GM12891 (cell line): ENCODE data around the gene PRR27. TPM values are rescaled to one million over a fixed set of nuclear protein-coding genes. Genes with fewer than 3 reads are reported as not detected.

ENCODE experiments used
- DNase-seq: peaks from one replicate; pipeline ENCODE4 v3.0.0; 2011; ENCODE audit warnings: low spot score; ENCODE audit not compliant: insufficient read length
- FAIRE-seq: peaks from 2 replicates; lab custom pipeline; 2011; peaks lifted over from hg19 to GRCh38; lab: Jason Lieb, UNC
- PAX5 ChIP-seq: IDR thresholded peaks from 2 replicates; pipeline ENCODE4 v1.6.1; 2011; ENCODE audit warnings: low read length, moderate library complexity, mild to moderate bottlenecking; ENCODE audit not compliant: insufficient read depth, severe bottlenecking
- POLR2A ChIP-seq: IDR thresholded peaks from 2 replicates; pipeline ENCODE4 v1.6.1; 2011; ENCODE audit warnings: low read depth, low read length, control low read depth
- POLR2AphosphoS5 ChIP-seq: IDR thresholded peaks from 2 replicates; pipeline ENCODE4 v1.6.1; 2011; ENCODE audit warnings: low read depth, low read length, control low read depth
- POU2F2 ChIP-seq: IDR thresholded peaks from 2 replicates; pipeline ENCODE4 v1.6.1; 2011; ENCODE audit warnings: low read depth, mild to moderate bottlenecking, control low read depth, low read length, moderate library complexity
- SPI1 ChIP-seq: IDR thresholded peaks from 2 replicates; pipeline ENCODE4 v1.6.1; 2011; ENCODE audit warnings: low read depth, low read length, control low read depth
- TAF1 ChIP-seq: IDR thresholded peaks from 2 replicates; pipeline ENCODE4 v1.6.1; 2011; ENCODE audit warnings: low read depth, low read length, control low read depth
- polyA plus RNA-seq: library from polyadenylated mRNA; unstranded; fragments of >200 nt; gene quantifications from one replicate; pipeline ENCODE4 v1.2.1, GENCODE V29; 2012; ENCODE audit warnings: low read depth, missing spikeins, inconsistent platforms; ENCODE audit not compliant: missing spikeins

The PRR27 gene
- not detected for polyA plus RNA-seq

- TF ChIP-seq PAX5, result no peak
- no peak for TF ChIP-seq TAF1
- no peak for DNase-seq
- no peak for FAIRE-seq
Measured at GRCh38 chr4:70153937-70154336, at the start of gene PRR27. TSS of gene PRR27 (plus strand) at chr4:70154237. CDS start at chr4:70154376, 139 bp downstream.

DNA sequence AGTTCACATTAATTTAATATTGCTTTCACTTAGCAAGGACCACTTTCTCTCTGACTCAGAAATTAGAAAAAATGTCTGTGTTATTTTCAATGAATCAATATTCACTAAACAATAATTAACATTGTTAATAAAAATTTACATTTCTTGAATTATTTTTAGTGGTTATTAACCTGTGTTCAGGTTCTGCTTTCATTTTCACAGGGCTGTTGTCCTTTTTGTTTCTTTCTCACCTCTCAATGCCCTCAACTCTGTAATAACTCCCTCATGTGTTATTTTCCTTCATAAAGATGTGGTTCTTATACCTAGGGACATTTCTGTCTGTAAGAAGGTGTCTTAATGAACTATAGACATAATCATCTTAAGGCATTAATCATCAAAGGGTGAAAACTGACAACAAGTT lies 43.1 kb upstream of the PRR27 start:
- no peak for TF ChIP-seq SPI1
- no peak for TF ChIP-seq PAX5
- no peak for TF ChIP-seq TAF1
- no peak for TF ChIP-seq POU2F2
- no peak for TF ChIP-seq POLR2A
- no peak for TF ChIP-seq POLR2AphosphoS5
- DNase-seq, result no peak
- FAIRE-seq, result no peak

- TF ChIP-seq SPI1 (no peak), POU2F2 (no peak), PAX5 (no peak), POLR2AphosphoS5 (no peak), POLR2A (no peak), TAF1 (no peak)
- DNase-seq (no peak), FAIRE-seq (no peak)
Measured at GRCh38 chr4:70113656-70114055, 40.4 kb upstream of the PRR27 start.

DNA sequence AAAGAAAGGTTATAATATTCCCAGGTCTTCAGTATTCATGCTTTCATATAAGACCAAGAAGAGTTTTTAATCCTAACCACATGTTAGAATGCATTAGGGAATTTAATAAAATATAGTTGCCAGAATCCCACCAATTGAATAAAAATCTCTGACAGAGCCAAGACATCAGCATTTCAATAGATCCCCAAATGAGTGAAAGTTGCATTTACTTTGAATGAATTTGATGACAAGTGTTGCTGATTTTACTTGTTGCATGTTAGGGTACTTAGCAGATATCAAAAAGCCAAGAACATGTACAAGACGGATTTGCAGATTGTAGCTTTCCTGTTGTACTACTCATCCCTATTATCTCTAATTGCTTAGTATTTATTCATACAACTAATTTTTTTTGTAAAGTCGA lies 39.9 kb upstream of the PRR27 start:
- FAIRE-seq (no peak), DNase-seq (no peak)
- TF ChIP-seq POLR2A, result no peak
- no peak for TF ChIP-seq SPI1
- TF ChIP-seq PAX5, result no peak
- no peak for TF ChIP-seq TAF1
- TF ChIP-seq POLR2AphosphoS5, result no peak
- no peak for TF ChIP-seq POU2F2

DNA sequence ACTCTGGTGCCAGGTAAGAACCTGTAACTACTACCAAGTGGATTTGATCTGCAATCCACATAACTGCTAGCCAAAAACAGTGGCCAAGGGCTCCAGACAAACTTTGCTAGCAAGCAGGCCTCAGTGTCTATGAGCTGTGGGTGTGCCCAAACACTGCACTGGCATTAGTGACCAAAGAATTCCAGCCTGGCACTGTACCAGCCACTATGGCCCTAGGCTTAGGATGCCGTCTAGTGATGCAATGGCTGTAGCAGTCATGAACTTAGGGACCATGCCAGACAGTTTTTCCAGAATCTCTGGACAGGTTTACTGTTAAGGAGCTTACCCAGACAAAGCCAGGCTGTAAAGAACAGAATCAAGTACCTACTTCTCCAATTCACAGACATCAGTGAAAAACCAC lies 33.7 kb upstream of the PRR27 start:
- no peak for FAIRE-seq

DNA sequence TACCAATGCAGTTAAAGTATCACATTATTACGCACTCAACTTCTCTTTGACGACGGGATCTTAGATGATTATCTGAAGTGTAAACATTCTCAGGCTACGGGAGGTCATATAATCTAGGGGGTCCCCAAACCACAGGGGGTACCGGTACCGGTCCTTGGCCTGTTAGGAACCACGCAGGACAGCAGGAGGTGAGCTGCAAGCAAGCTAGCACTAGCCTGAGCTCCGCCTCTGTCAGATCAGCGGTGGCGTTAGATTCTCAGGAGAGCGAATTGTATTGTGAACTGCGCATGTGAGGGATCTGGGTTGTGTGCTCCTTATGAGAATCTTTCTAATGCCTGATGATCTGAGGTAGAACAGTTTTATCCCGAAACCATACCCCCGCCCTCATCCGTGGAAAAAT lies 20.6 kb upstream of the PRR27 start:
- TF ChIP-seq POLR2A, result no peak
- no peak for TF ChIP-seq SPI1
- TF ChIP-seq PAX5, result no peak
- TF ChIP-seq POLR2AphosphoS5, result no peak
- TF ChIP-seq POU2F2, result no peak
- TF ChIP-seq TAF1, result no peak
- DNase-seq, result no peak
- FAIRE-seq, result no peak

More for the DNA sequence above, 33.7 kb upstream of the PRR27 start:
- no peak for DNase-seq
- TF ChIP-seq POLR2A (no peak), PAX5 (no peak), SPI1 (no peak), TAF1 (no peak), POLR2AphosphoS5 (no peak), POU2F2 (no peak)

- FAIRE-seq, result no peak
- no peak for DNase-seq
- no peak for TF ChIP-seq POU2F2
- no peak for TF ChIP-seq TAF1
- no peak for TF ChIP-seq POLR2AphosphoS5
Measured at GRCh38 chr4:70138751-70139150, 15.3 kb upstream of the PRR27 start.

- TF ChIP-seq PAX5 (no peak), SPI1 (no peak), POLR2A (no peak), POLR2AphosphoS5 (no peak), POU2F2 (no peak), TAF1 (no peak)
- DNase-seq, result no peak
- no peak for FAIRE-seq
Measured at GRCh38 chr4:70151271-70151670, 2.8 kb upstream of the PRR27 start.

DNA sequence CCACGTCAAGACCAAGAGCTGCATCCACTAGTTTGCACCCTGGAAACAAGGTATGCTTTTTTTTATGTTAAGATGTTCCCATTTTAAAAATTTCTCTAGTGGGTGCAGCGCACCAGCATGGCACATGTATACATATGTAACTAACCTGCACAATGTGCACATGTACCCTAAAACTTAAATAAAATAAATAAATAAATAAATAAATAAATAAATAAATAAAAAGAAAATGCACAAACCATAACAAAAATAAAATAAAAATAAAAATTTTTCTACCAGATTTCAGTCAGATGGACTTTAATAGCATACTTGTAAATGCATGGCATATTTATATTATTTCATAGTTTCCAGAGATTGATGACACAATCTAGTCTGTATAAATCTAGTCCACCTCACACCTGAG lies 1.9 kb upstream of the PRR27 start:
- DNase-seq, result no peak
- TF ChIP-seq POLR2AphosphoS5 (no peak), SPI1 (no peak), POU2F2 (no peak), PAX5 (no peak), POLR2A (no peak), TAF1 (no peak)
- no peak for FAIRE-seq

GRCh38 chr4:70158576-70158975 lies 4.5 kb downstream of the PRR27 start:
- no peak for TF ChIP-seq POLR2AphosphoS5
- no peak for TF ChIP-seq POLR2A
- DNase-seq, result no peak
- FAIRE-seq, result no peak

GRCh38 chr4:70177090-70177489 lies 23.1 kb downstream of the PRR27 start:
- TF ChIP-seq TAF1 (no peak), POU2F2 (no peak), SPI1 (no peak), POLR2AphosphoS5 (no peak), PAX5 (no peak), POLR2A (no peak)
- DNase-seq (no peak), FAIRE-seq (no peak)
